Measurements from ENCODE around the gene KAT8.

Gene KAT8

GRCh38 chr16:31076319-31076718 lies 41.1 kb upstream of the KAT8 start:
- no peak overlapping the region for H3K4me3 ChIP-seq (ENCODE audit: low read length)
- H4K20me1 ChIP-seq (ENCODE audit: insufficient read depth, low read length): no peaks in the 10 kb centered on the region
- no peak overlapping the region for H3K9ac ChIP-seq (ENCODE audit: low read length)
- no peaks in the 10 kb centered on the region for H3K9me3 ChIP-seq (replicated peaks; ENCODE audit: insufficient read depth, low read length)
- H3K4me1 ChIP-seq (ENCODE audit: low read length): peaks cover 9% of the 10 kb centered on the region; the same call in 1 of the 2 replicates
- peaks cover 6% of the 10 kb centered on the region for H3F3A ChIP-seq (ENCODE audit: insufficient read depth, low read length)
- H3K4me2 ChIP-seq (ENCODE audit: low read depth, low read length): no peak overlapping the region
- H3K27me3 ChIP-seq (replicated peaks; ENCODE audit: insufficient read depth, low read length): no peaks in the 10 kb centered on the region
- H3K36me3 ChIP-seq (replicated peaks; ENCODE audit: insufficient read depth, low read length): no peaks in the 10 kb centered on the region
- TF ChIP-seq CTCF (IDR thresholded peaks at IDR 0.05; ENCODE audit: low read length): no peak
- TF ChIP-seq EZH2phosphoT487 (IDR thresholded peaks at IDR 0.05; ENCODE audit: low read length): no peak
- no peak for TF ChIP-seq EZH2 (optimal IDR thresholded peaks at IDR 0.05; ENCODE audit: low read depth, low read length)
- H3K9me2 ChIP-seq (replicated peaks; ENCODE audit: insufficient read depth, low read length): no peaks in the 10 kb centered on the region
- H2AFZ ChIP-seq (ENCODE audit: low read length): no peak overlapping the region
- peaks cover 79% of the 10 kb centered on the region for H3K79me2 ChIP-seq (ENCODE audit: low read length)
- no peak overlapping the region for H3K27ac ChIP-seq (ENCODE audit: low read length)
- DNase-seq: no peak

DNA sequence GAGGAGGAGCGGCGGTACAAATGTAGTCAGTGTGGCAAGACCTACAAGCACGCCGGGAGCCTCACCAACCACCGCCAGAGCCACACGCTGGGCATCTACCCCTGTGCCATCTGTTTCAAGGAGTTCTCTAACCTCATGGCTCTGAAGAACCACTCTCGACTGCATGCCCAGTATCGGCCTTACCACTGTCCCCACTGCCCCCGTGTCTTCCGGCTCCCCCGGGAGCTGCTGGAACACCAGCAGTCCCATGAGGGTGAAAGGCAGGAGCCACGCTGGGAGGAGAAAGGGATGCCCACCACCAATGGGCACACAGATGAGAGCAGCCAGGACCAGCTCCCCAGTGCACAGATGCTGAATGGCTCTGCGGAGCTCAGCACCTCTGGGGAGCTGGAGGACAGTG lies 40.4 kb upstream of the KAT8 start:
- Histone ChIP-seq H3K4me3 (ENCODE audit: low read length) (no peak overlapping the region), H3K9ac (ENCODE audit: low read length) (no peak overlapping the region), H3K9me3 (replicated peaks; ENCODE audit: insufficient read depth, low read length) (no peaks in the 10 kb centered on the region), H3K27me3 (replicated peaks; ENCODE audit: insufficient read depth, low read length) (no peaks in the 10 kb centered on the region), H2AFZ (ENCODE audit: low read length) (no peak overlapping the region), H3K4me2 (ENCODE audit: low read depth, low read length) (no peak overlapping the region), H3F3A (ENCODE audit: insufficient read depth, low read length) (peaks cover 6% of the 10 kb centered on the region), H3K79me2 (ENCODE audit: low read length) (peaks cover 72% of the 10 kb centered on the region), H3K9me2 (replicated peaks; ENCODE audit: insufficient read depth, low read length) (no peaks in the 10 kb centered on the region), H3K27ac (ENCODE audit: low read length) (no peak overlapping the region), H4K20me1 (ENCODE audit: insufficient read depth, low read length) (no peaks in the 10 kb centered on the region), H3K4me1 (ENCODE audit: low read length) (peaks cover 4% of the 10 kb centered on the region; the same call in 1 of the 2 replicates), H3K36me3 (replicated peaks; ENCODE audit: insufficient read depth, low read length) (no peaks in the 10 kb centered on the region)
- DNase-seq: no peak
- TF ChIP-seq EZH2phosphoT487 (IDR thresholded peaks at IDR 0.05; ENCODE audit: low read length) (no peak), EZH2 (optimal IDR thresholded peaks at IDR 0.05; ENCODE audit: low read depth, low read length) (no peak), CTCF (IDR thresholded peaks at IDR 0.05; ENCODE audit: low read length) (no peak)

GRCh38 chr16:31077592-31078396 lies 39.7 kb upstream of the KAT8 start:
- no peak overlapping the region for H3K27ac ChIP-seq (ENCODE audit: low read length)
- H3K4me3 ChIP-seq (ENCODE audit: low read length): no peak overlapping the region
- H3K9me3 ChIP-seq (replicated peaks; ENCODE audit: insufficient read depth, low read length): no peaks in the 10 kb centered on the region
- H3K9ac ChIP-seq (ENCODE audit: low read length): no peak overlapping the region
- no peaks in the 10 kb centered on the region for H3K27me3 ChIP-seq (replicated peaks; ENCODE audit: insufficient read depth, low read length)
- no peaks in the 10 kb centered on the region for H3K9me2 ChIP-seq (replicated peaks; ENCODE audit: insufficient read depth, low read length)
- DNase-seq: no peak
- H3K4me1 ChIP-seq (ENCODE audit: low read length): no peaks in the 10 kb centered on the region
- no peak overlapping the region for H3K4me2 ChIP-seq (ENCODE audit: low read depth, low read length)
- H3F3A ChIP-seq (ENCODE audit: insufficient read depth, low read length): peaks cover 9% of the 10 kb centered on the region
- TF ChIP-seq CTCF (IDR thresholded peaks at IDR 0.05; ENCODE audit: low read length): no peak
- no peak for TF ChIP-seq EZH2phosphoT487 (IDR thresholded peaks at IDR 0.05; ENCODE audit: low read length)
- TF ChIP-seq EZH2 (optimal IDR thresholded peaks at IDR 0.05; ENCODE audit: low read depth, low read length): no peak
- no peaks in the 10 kb centered on the region for H4K20me1 ChIP-seq (ENCODE audit: insufficient read depth, low read length)
- H3K79me2 ChIP-seq (ENCODE audit: low read length): peaks cover 65% of the 10 kb centered on the region
- H2AFZ ChIP-seq (ENCODE audit: low read length): no peak overlapping the region
- no peaks in the 10 kb centered on the region for H3K36me3 ChIP-seq (replicated peaks; ENCODE audit: insufficient read depth, low read length)
